ENCODE measurements around the gene SUPT5H. TPM values are rescaled to one million over a fixed set of nuclear protein-coding genes. Genes with fewer than 3 reads are reported as not detected.
A peak's percentile ranks its signal among the peaks of the same experiment; 100 is the strongest.

SUPT5H gene
- total and polyA plus RNA-seq, 2 of the 8 experiments (the other 6 are each of a cell fraction or from before 2014, with no cell fraction given), result 77.8 to 111 TPM

GRCh38 chr19:39516270-39516669 is 70.9 kb downstream of the SUPT5H start:
- Histone ChIP-seq H3K4me2 (ENCODE audit: insufficient read depth in 1 of 2, low read depth in 2 of 2, low read length in 2 of 2) (peak overlapping the region; percentile 56 to 85), H3K27me3 (replicated peaks in 1 of 4; ENCODE audit: control insufficient read depth in 3 of 4, extremely low read depth in 1 of 4, insufficient read depth in 3 of 4, low read length in 3 of 4) (peaks cover 0 to 2% (median 0%) of the 10 kb centered on the region in 4 experiments; a peak in 3 of 7 replicates), H4K8ac (ENCODE audit: extremely low read depth, insufficient read depth, low read length) (no peak overlapping the region), H3K27ac (ENCODE audit: low read depth, low read length) (peak overlapping the region; percentile 31; the same call in 1 of the 2 replicates), H2BK15ac (ENCODE audit: low read length) (no peak overlapping the region), H3K36me3 (ENCODE audit: control insufficient read depth in 2 of 4, insufficient read depth in 4 of 4, low read length in 3 of 4) (peaks cover 2 to 9% (median 3%) of the 10 kb centered on the region in 4 experiments; a peak in 3 of 8 replicates), H3K4me3 (ENCODE audit: extremely low read depth in 1 of 4, insufficient read depth in 2 of 4, low read depth in 3 of 4, low read length in 4 of 4) (peak overlapping the region; percentile 76 to 95 (median 90)), H2AK5ac (ENCODE audit: low read depth, low read length) (no peak overlapping the region; the same call in 1 of the 2 replicates), H3K4me1 (replicated peaks in 1 of 4; ENCODE audit: control insufficient read depth in 3 of 4, insufficient read depth in 4 of 4, low read length in 3 of 4) (peaks cover 0 to 11% (median 5%) of the 10 kb centered on the region in 4 experiments; a peak in 6 of 7 replicates), H2BK20ac (ENCODE audit: low read length) (no peak overlapping the region), H3K14ac (ENCODE audit: insufficient read length) (no peak overlapping the region), H3K4ac (replicated peaks; ENCODE audit: insufficient read length, low read depth, low read length) (no peak overlapping the region), H2BK5ac (ENCODE audit: low read depth, low read length) (no peak overlapping the region), H3K23ac (ENCODE audit: insufficient read length) (no peak overlapping the region), H3K9ac (replicated peaks in 1 of 4; ENCODE audit: extremely low read depth in 1 of 4, low read depth in 3 of 4, low read length in 3 of 4) (peak overlapping the region; percentile 54 to 77 (median 66); a peak in 6 of 7 replicates), H4K20me1 (replicated peaks in 1 of 2; ENCODE audit: control insufficient read depth in 1 of 2, insufficient read depth in 2 of 2, low read length in 2 of 2) (peaks cover 2 to 3% of the 10 kb centered on the region in 2 experiments), H3K79me2 (ENCODE audit: control insufficient read depth in 1 of 2, insufficient read depth in 2 of 2, low read length in 2 of 2) (peaks cover 0 to 7% of the 10 kb centered on the region in 2 experiments; a peak in 3 of 4 replicates), H2AFZ (ENCODE audit: low read length) (no peak overlapping the region), H2BK12ac (ENCODE audit: low read depth, low read length) (no peak overlapping the region), H3K9me3 (ENCODE audit: insufficient read depth in 2 of 2, low read depth in 1 of 2, low read length in 1 of 2) (no peaks in the 10 kb centered on the region), H3K18ac (ENCODE audit: extremely low read depth, low read length) (no peak overlapping the region; the same call in 1 of the 2 replicates), H3K79me1 (ENCODE audit: low read depth, low read length) (peaks cover 10% of the 10 kb centered on the region), H4K91ac (replicated peaks; ENCODE audit: insufficient read length, low read length) (no peak overlapping the region), H3K56ac (replicated peaks; ENCODE audit: insufficient read length, low read depth, low read length) (no peak overlapping the region), H4K5ac (ENCODE audit: insufficient read length, low read depth, low read length) (no peak overlapping the region), H3K23me2 (ENCODE audit: low read depth, low read length) (peaks cover 10% of the 10 kb centered on the region; the same call in 1 of the 2 replicates), H2BK120ac (replicated peaks; ENCODE audit: low read depth, low read length) (no peak overlapping the region)
- WGBS, 2 experiments (ENCODE audit: extremely low coverage in 1 of 2, insufficient coverage in 1 of 2, insufficient read length in 1 of 2, insufficient replicate concordance in 2 of 2, low coverage in 1 of 2, low lambda C conversion rate in 2 of 2, missing lambda C conversion rate in 1 of 2), result 25% methylated on average over 4 of the region's 6 CpGs; no CpG with 5 or more reads in 1 of the 2 experiments
- TF ChIP-seq POLR2AphosphoS5 (IDR thresholded peaks at IDR 0.05; ENCODE audit: low read depth, low read length) (no peak), RNF2 (IDR thresholded peaks at IDR 0.05; ENCODE audit: borderline replicate concordance, low read depth, low read length, missing control alignments, poor library complexity, severe bottlenecking) (no peak), SP4 (IDR thresholded peaks at IDR 0.05; ENCODE audit: low read length) (no peak), E2F6 (IDR thresholded peaks at IDR 0.05) (no peak), SUZ12 (IDR thresholded peaks at IDR 0.05; ENCODE audit: low read length) (no peak), CREB1 (IDR thresholded peaks at IDR 0.05) (no peak)
- CTCF ChIA-PET (ENCODE audit: partially characterized antibody), result interaction anchor here (0.9 to 10.7 kb wide), 5 partner anchors 13 to 104 kb away, joined by 3 to 101 read pairs (median 14); partner anchors contain the start of genes EID2B and PLEKHG2
- FAIRE-seq (no peak), DNase-seq (ENCODE audit: low read depth in 1 of 2, low spot score in 2 of 2) (no peak)
- POLR2A ChIA-PET (ENCODE audit: partially characterized antibody), result interaction anchor here (1.0 to 4.2 kb wide), 14 partner anchors 9 to 81 kb away, joined by 3 to 24 read pairs (median 6); partner anchors contain the start of genes EID2, EID2B, RPS16 and SUPT5H

Measured in H1 (cell line).